ENCODE data around the gene JAM2.
A peak's percentile ranks its signal among the peaks of the same experiment; 100 is the strongest.

GRCh38 chr21:25608044-25608737, 30.9 kb upstream of the JAM2 start:
- TF ChIP-seq CTCF (IDR thresholded peaks at IDR 0.05), result peak; percentile 86 to 92 (median 90)
- TF ChIP-seq POLR2A (IDR thresholded peaks at IDR 0.05), result no peak
